ENCODE measurements around the gene QPRT.
A peak's percentile ranks its signal among the peaks of the same experiment; 100 is the strongest.
"Not testable (repeated sequence)": the region's sequence is repeated elsewhere in the genome, so short reads cannot be mapped to it uniquely, and the experiment has no call there.

Gene QPRT

GRCh38 chr16:29678691-29679267 is at the start of gene QPRT:
TSS of gene QPRT (plus strand) at chr16:29679180. CDS start at chr16:29679198, 18 bp downstream.
- DNase-seq, result peak; percentile 88

GRCh38 chr16:29629318-29629717 is 49.7 kb upstream of the QPRT start:
- not testable (repeated sequence) for DNase-seq

GRCh38 chr16:29631658-29632057 is 47.3 kb upstream of the QPRT start:
- DNase-seq, result not testable (repeated sequence)

GRCh38 chr16:29635902-29636301 is 43.1 kb upstream of the QPRT start:
- not testable (repeated sequence) for DNase-seq

- DNase-seq, result not testable (repeated sequence)
Measured at GRCh38 chr16:29636368-29636767, 42.6 kb upstream of the QPRT start.

GRCh38 chr16:29638751-29639150 is 40.2 kb upstream of the QPRT start:
- not testable (repeated sequence) for DNase-seq

- no peak for DNase-seq
Measured at GRCh38 chr16:29641561-29641960, 37.4 kb upstream of the QPRT start.

- no peak for DNase-seq
Measured at GRCh38 chr16:29643596-29643995, 35.4 kb upstream of the QPRT start.

GRCh38 chr16:29644338-29644857 is 34.6 kb upstream of the QPRT start:
- no peak for DNase-seq

- no peak for DNase-seq
Measured at GRCh38 chr16:29644973-29645693, 33.8 kb upstream of the QPRT start.

GRCh38 chr16:29645694-29646187 is 33.2 kb upstream of the QPRT start:
- no peak for DNase-seq

GRCh38 chr16:29646947-29647346 is 32.0 kb upstream of the QPRT start:
- no peak for DNase-seq

GRCh38 chr16:29649588-29650494 is 29.1 kb upstream of the QPRT start:
- no peak for DNase-seq

- DNase-seq, result no peak
Measured at GRCh38 chr16:29650771-29651170, 28.2 kb upstream of the QPRT start.

- DNase-seq, result no peak
Measured at GRCh38 chr16:29651774-29652349, 27.1 kb upstream of the QPRT start.

- DNase-seq, result no peak
Measured at GRCh38 chr16:29653471-29653870, 25.5 kb upstream of the QPRT start.

- DNase-seq, result not testable (repeated sequence)
Measured at GRCh38 chr16:29653890-29654289, 25.1 kb upstream of the QPRT start.

- DNase-seq, result no peak
Measured at GRCh38 chr16:29656688-29657523, 22.1 kb upstream of the QPRT start.

GRCh38 chr16:29658705-29659104 is 20.3 kb upstream of the QPRT start:
- no peak for DNase-seq

- no peak for DNase-seq
Measured at GRCh38 chr16:29662000-29662728, 16.8 kb upstream of the QPRT start.

- no peak for DNase-seq
Measured at GRCh38 chr16:29662729-29663015, 16.3 kb upstream of the QPRT start.
